Osteocyte (in vitro differentiated cells): ENCODE measurements around the gene NR4A1. TPM values are rescaled to one million over a fixed set of nuclear protein-coding genes. Genes with fewer than 3 reads are reported as not detected.

ENCODE experiments used
- DNase-seq: peaks from one replicate; pipeline ENCODE4 v3.0.0; 2021; ENCODE audit warnings: mixed read lengths; ENCODE audit not compliant: unreplicated experiment; ENCODE audit errors: extremely low spot score
- H3K27ac Mint-ChIP-seq: one replicate; pipeline ENCODE4 v1.8.0; 2021; ENCODE audit warnings: mild to moderate bottlenecking, mixed read lengths; ENCODE audit not compliant: unreplicated experiment
- H3K27me3 Mint-ChIP-seq: one replicate; pipeline ENCODE4 v1.8.0; 2021; ENCODE audit warnings: mixed read lengths; ENCODE audit not compliant: unreplicated experiment
- H3K36me3 Mint-ChIP-seq: one replicate; pipeline ENCODE4 v1.8.0; 2021; ENCODE audit warnings: mixed read lengths; ENCODE audit not compliant: unreplicated experiment
- H3K4me1 Mint-ChIP-seq: one replicate; pipeline ENCODE4 v1.8.0; 2021; ENCODE audit warnings: mixed read lengths; ENCODE audit not compliant: unreplicated experiment
- H3K4me3 Mint-ChIP-seq: one replicate; pipeline ENCODE4 v1.8.0; 2021; ENCODE audit warnings: mild to moderate bottlenecking, moderate library complexity, mixed read lengths; ENCODE audit not compliant: unreplicated experiment
- H3K9me3 Mint-ChIP-seq: one replicate; pipeline ENCODE4 v1.8.0; 2021; ENCODE audit warnings: mixed read lengths; ENCODE audit not compliant: unreplicated experiment
- total RNA-seq: library from RNA; stranded (reverse); gene quantifications from 2 replicates; pipeline ENCODE4 v1.2.1, GENCODE V29; 2021
- TF ChIP-seq, protein P1 (sequence below): fragments of 200-600 bp; sonication (generic); IDR thresholded peaks from 2 replicates; pipeline ENCODE4 v1.5.0; 2021; ENCODE audit warnings: antibody characterized with exemption, mild to moderate bottlenecking, moderate library complexity

Gene NR4A1
- total RNA-seq, 1 donor from 2014 or later = 13.0 TPM

DNA sequence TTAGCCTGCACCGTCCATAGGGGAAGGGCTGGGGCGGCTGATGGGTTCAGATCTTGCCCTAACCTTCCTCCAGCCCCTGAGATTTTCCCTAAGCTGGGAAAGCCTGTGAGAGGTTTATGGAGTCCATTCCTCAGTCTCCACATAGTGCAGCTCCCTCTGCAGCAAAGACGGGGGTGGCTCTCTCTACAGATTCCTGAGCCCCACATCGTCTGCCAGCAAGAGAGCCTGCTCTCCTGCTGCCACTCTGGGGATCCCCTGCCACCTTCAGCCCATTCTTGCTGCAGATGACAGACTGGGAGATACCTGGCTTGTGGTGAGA, 31.4 kb downstream of the NR4A1 start:
- Mint-ChIP-seq H3K4me3 (no peak overlapping the region), H3K9me3 (no peaks in the 10 kb centered on the region), H3K4me1 (peaks cover 24% of the 10 kb centered on the region), H3K36me3 (peaks cover 7% of the 10 kb centered on the region), H3K27ac (no peak overlapping the region), H3K27me3 (peaks cover 3% of the 10 kb centered on the region)
- TF ChIP-seq, protein P1, sequence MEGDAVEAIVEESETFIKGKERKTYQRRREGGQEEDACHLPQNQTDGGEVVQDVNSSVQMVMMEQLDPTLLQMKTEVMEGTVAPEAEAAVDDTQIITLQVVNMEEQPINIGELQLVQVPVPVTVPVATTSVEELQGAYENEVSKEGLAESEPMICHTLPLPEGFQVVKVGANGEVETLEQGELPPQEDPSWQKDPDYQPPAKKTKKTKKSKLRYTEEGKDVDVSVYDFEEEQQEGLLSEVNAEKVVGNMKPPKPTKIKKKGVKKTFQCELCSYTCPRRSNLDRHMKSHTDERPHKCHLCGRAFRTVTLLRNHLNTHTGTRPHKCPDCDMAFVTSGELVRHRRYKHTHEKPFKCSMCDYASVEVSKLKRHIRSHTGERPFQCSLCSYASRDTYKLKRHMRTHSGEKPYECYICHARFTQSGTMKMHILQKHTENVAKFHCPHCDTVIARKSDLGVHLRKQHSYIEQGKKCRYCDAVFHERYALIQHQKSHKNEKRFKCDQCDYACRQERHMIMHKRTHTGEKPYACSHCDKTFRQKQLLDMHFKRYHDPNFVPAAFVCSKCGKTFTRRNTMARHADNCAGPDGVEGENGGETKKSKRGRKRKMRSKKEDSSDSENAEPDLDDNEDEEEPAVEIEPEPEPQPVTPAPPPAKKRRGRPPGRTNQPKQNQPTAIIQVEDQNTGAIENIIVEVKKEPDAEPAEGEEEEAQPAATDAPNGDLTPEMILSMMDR = no peak
- no peak for DNase-seq

DNA sequence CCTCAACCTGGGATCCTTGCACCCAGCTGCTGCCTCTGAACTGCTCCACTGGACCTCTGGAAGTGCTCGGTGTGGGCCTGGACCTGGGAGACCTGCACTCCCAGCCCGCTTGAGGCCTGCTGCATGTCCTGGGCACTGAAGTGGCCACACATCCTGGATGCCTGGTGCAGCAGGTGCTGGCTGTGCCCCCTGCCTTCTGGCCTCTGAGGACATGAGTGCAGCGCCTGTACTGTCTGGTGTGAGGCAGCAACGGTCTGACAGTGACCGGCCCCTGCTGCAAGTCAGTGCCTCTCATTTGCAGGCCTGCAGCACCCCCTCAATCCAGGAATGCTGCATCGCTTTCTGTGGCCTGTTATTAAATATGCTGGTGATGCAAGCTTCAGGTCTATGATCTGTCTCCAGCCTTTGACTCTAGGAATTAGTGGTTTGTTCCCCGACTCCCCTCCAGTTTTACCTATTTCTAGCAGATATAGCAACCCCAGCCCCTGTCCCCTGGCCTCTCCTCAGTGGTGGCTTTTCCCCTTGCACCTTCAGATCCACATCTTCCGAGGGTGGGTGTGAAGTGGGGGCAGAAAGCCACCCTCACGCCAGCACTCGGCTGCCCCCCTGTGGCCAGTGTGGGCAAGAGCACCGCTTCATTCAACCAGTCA, 31.9 kb downstream of the NR4A1 start:
- H3K4me3 Mint-ChIP-seq = no peak overlapping the region
- no peak for DNase-seq
- no peaks in the 10 kb centered on the region for H3K9me3 Mint-ChIP-seq
- TF ChIP-seq, protein P1 = peak; percentile 98
- H3K4me1 Mint-ChIP-seq = peaks cover 24% of the 10 kb centered on the region
- peaks cover 2% of the 10 kb centered on the region for H3K36me3 Mint-ChIP-seq
- peaks cover 3% of the 10 kb centered on the region for H3K27me3 Mint-ChIP-seq
- H3K27ac Mint-ChIP-seq = peak overlapping the region; percentile 69

DNA sequence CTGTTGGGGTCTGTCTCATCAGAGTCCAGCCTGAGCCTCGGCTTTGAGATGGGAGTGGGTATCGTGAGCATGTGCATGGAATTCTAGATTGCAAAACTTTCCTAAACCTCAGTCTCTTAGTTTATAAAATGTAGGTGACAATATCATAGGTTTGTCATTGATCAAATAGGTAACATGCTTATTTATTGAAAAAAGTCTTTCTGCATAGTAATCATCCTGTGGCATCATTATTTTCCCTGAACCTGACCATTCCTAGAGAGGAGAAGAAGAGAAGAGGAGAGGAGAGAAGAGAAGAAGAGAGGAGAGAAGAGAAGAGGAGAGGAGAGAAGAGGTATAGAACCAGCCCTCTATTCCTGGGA, 32.4 kb downstream of the NR4A1 start:
- H3K4me1 Mint-ChIP-seq = peaks cover 24% of the 10 kb centered on the region
- H3K27me3 Mint-ChIP-seq = peaks cover 5% of the 10 kb centered on the region
- no peak overlapping the region for H3K27ac Mint-ChIP-seq
- no peak overlapping the region for H3K4me3 Mint-ChIP-seq
- no peaks in the 10 kb centered on the region for H3K36me3 Mint-ChIP-seq
- TF ChIP-seq, protein P1 = no peak
- no peak for DNase-seq
- no peaks in the 10 kb centered on the region for H3K9me3 Mint-ChIP-seq

DNA sequence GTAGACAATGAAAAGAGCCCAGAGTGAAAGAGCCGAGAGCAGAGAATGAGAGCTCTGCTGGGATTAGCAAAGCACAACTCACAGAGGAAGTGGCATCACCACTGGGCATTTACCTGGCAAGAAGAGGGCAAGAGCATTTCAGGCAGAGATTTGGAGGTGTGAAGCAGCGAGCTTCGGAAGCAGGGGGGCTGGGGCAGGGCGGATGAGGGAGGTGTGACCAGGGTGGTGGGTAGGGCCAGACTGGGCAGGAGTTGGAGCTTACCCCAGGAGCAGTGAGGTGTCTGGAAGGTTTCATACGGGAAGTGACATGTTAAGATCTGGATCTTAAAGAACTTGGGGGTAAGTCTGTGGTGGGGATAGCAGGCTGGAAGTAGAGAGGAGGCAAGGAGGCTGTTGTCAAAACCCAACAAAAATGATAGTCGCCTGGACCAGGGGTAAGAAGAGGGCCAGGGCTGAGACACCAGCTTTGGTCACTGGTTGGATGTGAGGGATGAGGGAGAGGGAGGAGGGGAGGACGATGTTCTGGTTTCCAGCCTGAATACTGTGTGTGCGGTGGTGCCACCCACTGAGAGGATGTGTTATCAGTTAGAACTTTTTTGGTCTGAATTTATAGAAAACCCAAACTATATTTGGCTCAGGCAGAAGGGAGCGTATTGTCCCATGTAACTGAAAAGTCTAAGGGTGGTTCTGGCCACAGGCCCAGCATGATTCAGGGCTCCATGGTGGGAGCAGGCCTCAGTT, 33.4 kb downstream of the NR4A1 start:
- Mint-ChIP-seq H3K36me3 (no peaks in the 10 kb centered on the region), H3K9me3 (no peaks in the 10 kb centered on the region), H3K4me1 (peaks cover 24% of the 10 kb centered on the region), H3K4me3 (no peak overlapping the region), H3K27ac (no peak overlapping the region), H3K27me3 (peaks cover 10% of the 10 kb centered on the region)
- DNase-seq = no peak
- TF ChIP-seq, protein P1 = no peak

DNA sequence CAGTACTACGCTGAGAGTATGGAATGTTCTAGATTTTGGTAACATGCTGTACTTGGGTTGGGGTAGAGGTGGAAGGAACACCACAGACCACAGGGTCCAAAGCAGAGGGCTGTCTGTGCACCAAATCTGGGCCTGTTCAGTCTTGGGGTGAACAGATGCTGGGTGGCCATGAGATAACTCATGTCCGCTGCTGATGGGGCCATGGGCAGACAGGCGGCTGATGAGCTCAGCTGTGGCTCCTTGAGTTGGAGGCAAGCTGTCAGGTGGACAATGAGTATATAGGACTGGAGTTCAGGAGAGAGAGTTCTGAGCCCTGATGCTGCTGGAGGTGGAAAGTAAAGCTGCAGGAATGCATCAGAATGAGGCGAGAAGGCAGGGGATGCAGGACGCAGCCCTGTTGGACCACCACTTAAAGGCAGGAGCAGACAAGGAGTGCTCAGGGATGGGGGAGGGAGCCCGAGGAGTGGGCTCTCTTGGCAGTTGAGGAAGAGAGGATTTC, 34.5 kb downstream of the NR4A1 start:
- H3K27me3 Mint-ChIP-seq = peaks cover 18% of the 10 kb centered on the region
- H3K36me3 Mint-ChIP-seq = no peaks in the 10 kb centered on the region
- H3K4me1 Mint-ChIP-seq = peaks cover 20% of the 10 kb centered on the region
- H3K9me3 Mint-ChIP-seq = no peaks in the 10 kb centered on the region
- no peak overlapping the region for H3K4me3 Mint-ChIP-seq
- H3K27ac Mint-ChIP-seq = no peak overlapping the region
- no peak for DNase-seq
- TF ChIP-seq, protein P1 = no peak
